ENCODE data around the gene DOCK2.
"Not testable (repeated sequence)": the region's sequence is repeated elsewhere in the genome, so short reads cannot be mapped to it uniquely, and the experiment has no call there.

DOCK2 gene

GRCh38 chr5:169785771-169786618 lies 148.9 kb downstream of the DOCK2 start:
- DNase-seq (ENCODE audit: low read depth in 1 of 2, low spot score in 1 of 2): no peak

- no peak for DNase-seq (ENCODE audit: low read depth in 1 of 2, low spot score in 1 of 2)
Observed at GRCh38 chr5:169788168-169788567, 151.1 kb downstream of the DOCK2 start.

- no peak for DNase-seq (ENCODE audit: low read depth in 1 of 2, low spot score in 1 of 2)
Observed at GRCh38 chr5:169789417-169789940, 152.4 kb downstream of the DOCK2 start.

- no peak for DNase-seq (ENCODE audit: low read depth in 1 of 2, low spot score in 1 of 2)
Observed at GRCh38 chr5:169791251-169791650, 154.2 kb downstream of the DOCK2 start.

GRCh38 chr5:169795338-169795737 lies 158.3 kb downstream of the DOCK2 start:
- no peak for DNase-seq (ENCODE audit: low read depth in 1 of 2, low spot score in 1 of 2)

GRCh38 chr5:169796731-169797130 lies 159.7 kb downstream of the DOCK2 start:
- no peak for DNase-seq (ENCODE audit: low read depth in 1 of 2, low spot score in 1 of 2)

- DNase-seq (ENCODE audit: low read depth in 1 of 2, low spot score in 1 of 2): no peak
Observed at GRCh38 chr5:169797577-169797976, 160.5 kb downstream of the DOCK2 start.

- DNase-seq (ENCODE audit: low read depth in 1 of 2, low spot score in 1 of 2): no peak
Observed at GRCh38 chr5:169798438-169798837, 161.4 kb downstream of the DOCK2 start.

GRCh38 chr5:169798906-169799660 lies 162.0 kb downstream of the DOCK2 start:
- DNase-seq (ENCODE audit: low read depth in 1 of 2, low spot score in 1 of 2): no peak

GRCh38 chr5:169801324-169801777 lies 164.3 kb downstream of the DOCK2 start:
- DNase-seq (ENCODE audit: low read depth in 1 of 2, low spot score in 1 of 2): no peak

GRCh38 chr5:169801781-169802180 lies 164.7 kb downstream of the DOCK2 start:
- no peak for DNase-seq (ENCODE audit: low read depth in 1 of 2, low spot score in 1 of 2)

GRCh38 chr5:169803077-169803981 lies 166.3 kb downstream of the DOCK2 start:
- DNase-seq (ENCODE audit: low read depth in 1 of 2, low spot score in 1 of 2): no peak

- no peak for DNase-seq (ENCODE audit: low read depth in 1 of 2, low spot score in 1 of 2)
Observed at GRCh38 chr5:169804861-169805260, 167.8 kb downstream of the DOCK2 start.

- peak in 1 of 2 donors; percentile 24 for DNase-seq (ENCODE audit: low read depth in 1 of 2, low spot score in 1 of 2)
Observed at GRCh38 chr5:169805527-169805934, 168.5 kb downstream of the DOCK2 start.

- DNase-seq (ENCODE audit: low read depth in 1 of 2, low spot score in 1 of 2): no peak
Observed at GRCh38 chr5:169805937-169806700, 169.0 kb downstream of the DOCK2 start.

- DNase-seq (ENCODE audit: low read depth in 1 of 2, low spot score in 1 of 2): no peak
Observed at GRCh38 chr5:169808118-169808581, 171.1 kb downstream of the DOCK2 start.

GRCh38 chr5:169808880-169809279 lies 171.8 kb downstream of the DOCK2 start:
- DNase-seq (ENCODE audit: low read depth in 1 of 2, low spot score in 1 of 2): not testable (repeated sequence)

- no peak for DNase-seq (ENCODE audit: low read depth in 1 of 2, low spot score in 1 of 2)
Observed at GRCh38 chr5:169809281-169809680, 172.2 kb downstream of the DOCK2 start.

GRCh38 chr5:169810524-169810923 lies 173.4 kb downstream of the DOCK2 start:
- DNase-seq (ENCODE audit: low read depth in 1 of 2, low spot score in 1 of 2): no peak

- DNase-seq (ENCODE audit: low read depth in 1 of 2, low spot score in 1 of 2): no peak
Observed at GRCh38 chr5:169811023-169811422, 173.9 kb downstream of the DOCK2 start.
